ENCODE results near the gene KLHL34. TPM values are rescaled to one million over a fixed set of nuclear protein-coding genes. Genes with fewer than 3 reads are reported as not detected.

KLHL34 gene
- total RNA-seq, 1 donor from 2014 or later, result not detected

- TF ChIP-seq CTCF (conservative IDR thresholded peaks at IDR 0.05), result no peak
- H3K4me1 Mint-ChIP-seq (ENCODE audit: unreplicated experiment), result peaks cover 7% of the 10 kb centered on the region
- no peak overlapping the region for H3K27ac Mint-ChIP-seq
- H3K4me3 Mint-ChIP-seq, result no peak overlapping the region
- peaks cover 3% of the 10 kb centered on the region for H3K36me3 Mint-ChIP-seq
- DNase-seq (ENCODE audit: extremely low spot score, unreplicated experiment), result no peak
- H3K9me3 Mint-ChIP-seq, result peaks cover 9% of the 10 kb centered on the region
- no peaks in the 10 kb centered on the region for H3K27me3 Mint-ChIP-seq
These were observed 1.4 kb downstream of the KLHL34 start for GRCh38 chrX:21656587-21657317.

GRCh38 chrX:21655901-21656586, 2.1 kb downstream of the KLHL34 start:
- DNase-seq (ENCODE audit: extremely low spot score, unreplicated experiment), result no peak
- Mint-ChIP-seq H3K9me3 (peaks cover 5% of the 10 kb centered on the region), H3K4me1 (ENCODE audit: unreplicated experiment) (peaks cover 3% of the 10 kb centered on the region), H3K4me3 (no peak overlapping the region), H3K27me3 (no peaks in the 10 kb centered on the region), H3K27ac (peak overlapping the region; percentile 31), H3K36me3 (peaks cover 3% of the 10 kb centered on the region)
- no peak for TF ChIP-seq CTCF (conservative IDR thresholded peaks at IDR 0.05)

- H3K4me1 Mint-ChIP-seq (ENCODE audit: unreplicated experiment), result peaks cover 8% of the 10 kb centered on the region
- no peaks in the 10 kb centered on the region for H3K36me3 Mint-ChIP-seq
- no peak overlapping the region for H3K4me3 Mint-ChIP-seq
- no peak overlapping the region for H3K27ac Mint-ChIP-seq
- H3K9me3 Mint-ChIP-seq, result no peaks in the 10 kb centered on the region
- no peak for TF ChIP-seq CTCF (conservative IDR thresholded peaks at IDR 0.05)
- DNase-seq (ENCODE audit: extremely low spot score, unreplicated experiment), result no peak
- H3K27me3 Mint-ChIP-seq, result no peaks in the 10 kb centered on the region
These were observed 12.2 kb downstream of the KLHL34 start for GRCh38 chrX:21645886-21646285.

- Mint-ChIP-seq H3K27me3 (no peaks in the 10 kb centered on the region), H3K9me3 (no peaks in the 10 kb centered on the region), H3K36me3 (no peaks in the 10 kb centered on the region), H3K4me3 (no peak overlapping the region), H3K4me1 (ENCODE audit: unreplicated experiment) (peaks cover 8% of the 10 kb centered on the region), H3K27ac (no peak overlapping the region)
- no peak for TF ChIP-seq CTCF (conservative IDR thresholded peaks at IDR 0.05)
- no peak for DNase-seq (ENCODE audit: extremely low spot score, unreplicated experiment)
These were observed 12.7 kb downstream of the KLHL34 start for GRCh38 chrX:21645431-21645830.

- Mint-ChIP-seq H3K27ac (no peak overlapping the region), H3K36me3 (no peaks in the 10 kb centered on the region), H3K4me1 (ENCODE audit: unreplicated experiment) (no peaks in the 10 kb centered on the region), H3K27me3 (no peaks in the 10 kb centered on the region), H3K9me3 (no peaks in the 10 kb centered on the region), H3K4me3 (no peak overlapping the region)
- no peak for TF ChIP-seq CTCF (conservative IDR thresholded peaks at IDR 0.05)
- DNase-seq (ENCODE audit: extremely low spot score, unreplicated experiment), result no peak
These were observed 18.4 kb downstream of the KLHL34 start for GRCh38 chrX:21639775-21640174.

Data from type B pancreatic cell (in vitro differentiated cells).